NCI-H345 (cell line): Measurements from ENCODE around the gene CRIM1.

Source experiments
- DNase-seq: peaks from one replicate; lab custom pipeline; 2025; lab: John Stamatoyannopoulos, UW

CRIM1 gene

GRCh38 chr2:36459725-36460137 is 104.2 kb downstream of the CRIM1 start:
- DNase-seq, result peak; percentile 69

GRCh38 chr2:36461039-36461681 is 105.6 kb downstream of the CRIM1 start:
- DNase-seq, result no peak

GRCh38 chr2:36462311-36462935 is 106.8 kb downstream of the CRIM1 start:
- no peak for DNase-seq

- no peak for DNase-seq
Measured at GRCh38 chr2:36463365-36463764, 107.8 kb downstream of the CRIM1 start.

- DNase-seq, result no peak
Measured at GRCh38 chr2:36464006-36464721, 108.6 kb downstream of the CRIM1 start.

GRCh38 chr2:36466135-36466534 is 110.6 kb downstream of the CRIM1 start:
- DNase-seq, result no peak

- DNase-seq, result no peak
Measured at GRCh38 chr2:36468463-36469105, 113.0 kb downstream of the CRIM1 start.

- DNase-seq, result no peak
Measured at GRCh38 chr2:36469106-36469477, 113.5 kb downstream of the CRIM1 start.

- DNase-seq, result no peak
Measured at GRCh38 chr2:36469710-36470109, 114.1 kb downstream of the CRIM1 start.

GRCh38 chr2:36473230-36473629 is 117.7 kb downstream of the CRIM1 start:
- DNase-seq, result no peak

- DNase-seq, result no peak
Measured at GRCh38 chr2:36476411-36476810, 120.8 kb downstream of the CRIM1 start.

- no peak for DNase-seq
Measured at GRCh38 chr2:36477315-36477714, 121.7 kb downstream of the CRIM1 start.

- no peak for DNase-seq
Measured at GRCh38 chr2:36477746-36478145, 122.2 kb downstream of the CRIM1 start.

- DNase-seq, result no peak
Measured at GRCh38 chr2:36478332-36478738, 122.8 kb downstream of the CRIM1 start.

GRCh38 chr2:36478999-36479398 is 123.4 kb downstream of the CRIM1 start:
- DNase-seq, result no peak

GRCh38 chr2:36479406-36479805 is 123.8 kb downstream of the CRIM1 start:
- DNase-seq, result no peak

GRCh38 chr2:36480028-36480427 is 124.5 kb downstream of the CRIM1 start:
- no peak for DNase-seq

- no peak for DNase-seq
Measured at GRCh38 chr2:36480636-36481035, 125.1 kb downstream of the CRIM1 start.

GRCh38 chr2:36481709-36482108 is 126.1 kb downstream of the CRIM1 start:
- DNase-seq, result no peak

- DNase-seq, result peak; percentile 2
Measured at GRCh38 chr2:36482576-36483214, 127.1 kb downstream of the CRIM1 start.

- DNase-seq, result no peak
Measured at GRCh38 chr2:36483290-36483689, 127.7 kb downstream of the CRIM1 start.

- no peak for DNase-seq
Measured at GRCh38 chr2:36484454-36484853, 128.9 kb downstream of the CRIM1 start.
